DND-41 (cell line): ENCODE data around the gene DRD4.

Experiments used
- ATAC-seq: fragments of 200-7000 bp; cut with Tn5 transposase; 3 replicates; pipeline ENCODE4 v1.9.1; 2021; ENCODE audit warnings: low read depth; ENCODE audit not compliant: insufficient read depth
- DNase-seq: peaks from one replicate; pipeline ENCODE4 v3.0.0-alpha.2; 2020
- H2AFZ ChIP-seq: 2 replicates; pipeline ENCODE4 v1.6.0; 2012; ENCODE audit warnings: low read depth, low read length
- H3K27ac ChIP-seq: 2 replicates; pipeline ENCODE4 v1.5.1; 2012; ENCODE audit warnings: low read length, inconsistent platforms
- H3K27me3 ChIP-seq: fragments of 200-600 bp; sonication (generic); 2 replicates; pipeline ENCODE4 v1.6.0; 2012; ENCODE audit warnings: low read length, mild to moderate bottlenecking, inconsistent platforms; ENCODE audit not compliant: insufficient read depth, poor library complexity
- H3K36me3 ChIP-seq: 2 replicates; pipeline ENCODE4 v1.5.1; 2012; ENCODE audit warnings: low read length, inconsistent platforms; ENCODE audit not compliant: insufficient read depth
- H3K4me1 ChIP-seq: 2 replicates; pipeline ENCODE4 v1.5.1; 2012; ENCODE audit warnings: mild to moderate bottlenecking, low read length; ENCODE audit not compliant: insufficient read depth
- H3K4me2 ChIP-seq: 2 replicates; pipeline ENCODE4 v1.6.0; 2012; ENCODE audit warnings: mild to moderate bottlenecking, moderate library complexity, low read length, inconsistent platforms; ENCODE audit not compliant: insufficient read depth
- H3K4me3 ChIP-seq, 2 experiments: fragments of 200-600 bp in 1 of 2; shearing (Covaris generic) in 1 of 2; 2 replicates each; pipeline ENCODE4 v1.5.1; 2012 to 2016; ENCODE audit warnings: inconsistent platforms in 2 of 2, low read length in 2 of 2, mild to moderate bottlenecking in 2 of 2, low read depth in 1 of 2, moderate library complexity in 1 of 2
- H3K79me2 ChIP-seq: 2 replicates; pipeline ENCODE4 v1.6.0; 2012; ENCODE audit warnings: low read length, inconsistent platforms; ENCODE audit not compliant: insufficient read depth
- H3K9ac ChIP-seq: 2 replicates; pipeline ENCODE4 v1.6.0; 2012; ENCODE audit warnings: low read depth, mild to moderate bottlenecking, inconsistent platforms, low read length, moderate library complexity
- H3K9me3 ChIP-seq: 2 replicates; pipeline ENCODE4 v1.5.1; 2012; ENCODE audit warnings: low read length, moderate library complexity, mild to moderate bottlenecking, inconsistent platforms; ENCODE audit not compliant: insufficient read depth, severe bottlenecking
- H4K20me1 ChIP-seq: 2 replicates; pipeline ENCODE4 v1.6.0; 2012; ENCODE audit warnings: low read length; ENCODE audit not compliant: insufficient read depth
- EZH2 ChIP-seq: IDR thresholded peaks from 3 replicates; pipeline ENCODE4 v1.6.1; 2012; ENCODE audit warnings: borderline replicate concordance, low read depth, mild to moderate bottlenecking, moderate library complexity, low read length, inconsistent platforms; ENCODE audit not compliant: severe bottlenecking
- TF ChIP-seq, protein P1 (sequence below): IDR thresholded peaks from 2 replicates; pipeline ENCODE4 v1.5.1; 2012; ENCODE audit warnings: borderline replicate concordance, low read length, moderate library complexity, mild to moderate bottlenecking; ENCODE audit not compliant: poor library complexity, severe bottlenecking; ENCODE audit errors: extremely low read depth

The DRD4 gene

GRCh38 chr11:627308-627576, 9.8 kb upstream of the DRD4 start:
- no peak overlapping the region for H3K4me2 ChIP-seq
- H3K36me3 ChIP-seq, result peaks cover 7% of the 10 kb centered on the region; the same call in 1 of the 2 replicates
- ATAC-seq, result no peak
- no peaks in the 10 kb centered on the region for H4K20me1 ChIP-seq
- no peaks in the 10 kb centered on the region for H3K9me3 ChIP-seq
- no peak overlapping the region for H3K4me3 ChIP-seq
- no peak overlapping the region for H3K9ac ChIP-seq
- DNase-seq, result no peak
- H3K4me1 ChIP-seq, result no peaks in the 10 kb centered on the region
- H3K79me2 ChIP-seq, result no peaks in the 10 kb centered on the region
- TF ChIP-seq, protein P1, sequence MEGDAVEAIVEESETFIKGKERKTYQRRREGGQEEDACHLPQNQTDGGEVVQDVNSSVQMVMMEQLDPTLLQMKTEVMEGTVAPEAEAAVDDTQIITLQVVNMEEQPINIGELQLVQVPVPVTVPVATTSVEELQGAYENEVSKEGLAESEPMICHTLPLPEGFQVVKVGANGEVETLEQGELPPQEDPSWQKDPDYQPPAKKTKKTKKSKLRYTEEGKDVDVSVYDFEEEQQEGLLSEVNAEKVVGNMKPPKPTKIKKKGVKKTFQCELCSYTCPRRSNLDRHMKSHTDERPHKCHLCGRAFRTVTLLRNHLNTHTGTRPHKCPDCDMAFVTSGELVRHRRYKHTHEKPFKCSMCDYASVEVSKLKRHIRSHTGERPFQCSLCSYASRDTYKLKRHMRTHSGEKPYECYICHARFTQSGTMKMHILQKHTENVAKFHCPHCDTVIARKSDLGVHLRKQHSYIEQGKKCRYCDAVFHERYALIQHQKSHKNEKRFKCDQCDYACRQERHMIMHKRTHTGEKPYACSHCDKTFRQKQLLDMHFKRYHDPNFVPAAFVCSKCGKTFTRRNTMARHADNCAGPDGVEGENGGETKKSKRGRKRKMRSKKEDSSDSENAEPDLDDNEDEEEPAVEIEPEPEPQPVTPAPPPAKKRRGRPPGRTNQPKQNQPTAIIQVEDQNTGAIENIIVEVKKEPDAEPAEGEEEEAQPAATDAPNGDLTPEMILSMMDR, result no peak
- no peak overlapping the region for H2AFZ ChIP-seq
- H3K27ac ChIP-seq, result no peak overlapping the region
- no peaks in the 10 kb centered on the region for H3K27me3 ChIP-seq

GRCh38 chr11:628056-628455, 9.0 kb upstream of the DRD4 start:
- ATAC-seq, result no peak
- Histone ChIP-seq H3K9me3 (no peaks in the 10 kb centered on the region), H3K4me3 (no peak overlapping the region), H3K27me3 (no peaks in the 10 kb centered on the region), H3K79me2 (no peaks in the 10 kb centered on the region), H3K36me3 (0 out of 2 replicates have a peak, but pooled peaks cover 3% of the 10 kb centered on the region), H4K20me1 (no peaks in the 10 kb centered on the region), H3K9ac (no peak overlapping the region), H3K27ac (no peak overlapping the region), H2AFZ (no peak overlapping the region), H3K4me2 (no peak overlapping the region), H3K4me1 (no peaks in the 10 kb centered on the region)
- no peak for DNase-seq
- TF ChIP-seq, protein P1, result no peak
- no peak for TF ChIP-seq EZH2

DNA sequence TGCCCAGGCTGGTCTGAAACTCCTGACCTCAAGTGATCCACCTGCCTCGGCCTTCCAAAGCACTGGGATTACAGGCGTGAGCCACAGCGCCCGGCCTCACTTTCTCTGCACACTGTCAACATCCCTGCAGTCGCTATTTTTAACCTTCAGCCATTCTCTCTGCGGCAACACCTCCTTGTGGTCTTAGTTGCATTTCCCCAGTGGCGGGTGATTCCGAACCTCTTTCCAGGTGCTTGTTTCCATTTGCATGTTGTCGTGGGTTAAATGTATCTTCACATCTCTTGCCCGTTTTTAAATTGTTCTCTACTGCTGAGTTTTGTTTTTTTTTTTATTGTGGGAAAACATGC, 7.9 kb upstream of the DRD4 start:
- H3K27ac ChIP-seq, result no peak overlapping the region

GRCh38 chr11:630871-631270, 6.2 kb upstream of the DRD4 start:
- no peak overlapping the region for H2AFZ ChIP-seq
- H3K27me3 ChIP-seq, result no peaks in the 10 kb centered on the region
- no peaks in the 10 kb centered on the region for H3K9me3 ChIP-seq
- no peaks in the 10 kb centered on the region for H3K4me1 ChIP-seq
- no peak overlapping the region for H3K4me3 ChIP-seq
- H3K36me3 ChIP-seq, result 0 out of 2 replicates have a peak, but pooled peaks cover 3% of the 10 kb centered on the region
- H3K27ac ChIP-seq, result no peak overlapping the region
- H3K79me2 ChIP-seq, result no peaks in the 10 kb centered on the region
- no peak overlapping the region for H3K9ac ChIP-seq
- DNase-seq (no peak), ATAC-seq (no peak)
- TF ChIP-seq EZH2, result no peak
- TF ChIP-seq, protein P1, result no peak
- H4K20me1 ChIP-seq, result no peaks in the 10 kb centered on the region
- no peak overlapping the region for H3K4me2 ChIP-seq

More for the DNA sequence above, 7.9 kb upstream of the DRD4 start:
- Histone ChIP-seq H2AFZ (no peak overlapping the region), H3K4me2 (no peak overlapping the region), H3K9me3 (no peaks in the 10 kb centered on the region), H3K36me3 (0 out of 2 replicates have a peak, but pooled peaks cover 3% of the 10 kb centered on the region), H3K79me2 (no peaks in the 10 kb centered on the region), H4K20me1 (no peaks in the 10 kb centered on the region), H3K4me1 (no peaks in the 10 kb centered on the region), H3K27me3 (no peaks in the 10 kb centered on the region), H3K4me3 (no peak overlapping the region), H3K9ac (no peak overlapping the region)
- DNase-seq, result no peak
- no peak for ATAC-seq
- TF ChIP-seq, protein P1, result no peak
- TF ChIP-seq EZH2, result no peak
